Hepatocyte (in vitro differentiated cells): Measurements from ENCODE around the gene CHEK2.

Experiments used
- EZH2 ChIP-seq: fragments of 200-600 bp; sonication (generic); IDR thresholded peaks from 2 replicates; pipeline ENCODE4 v1.6.1; 2016; ENCODE audit warnings: antibody characterized with exemption, mild to moderate bottlenecking, borderline replicate concordance
- TF ChIP-seq, protein P1 (sequence below): fragments of 200-600 bp; sonication (generic); IDR thresholded peaks from 2 replicates; pipeline ENCODE4 v1.5.1; 2016; ENCODE audit warnings: antibody characterized with exemption, mild to moderate bottlenecking; ENCODE audit not compliant: poor library complexity

DNA sequence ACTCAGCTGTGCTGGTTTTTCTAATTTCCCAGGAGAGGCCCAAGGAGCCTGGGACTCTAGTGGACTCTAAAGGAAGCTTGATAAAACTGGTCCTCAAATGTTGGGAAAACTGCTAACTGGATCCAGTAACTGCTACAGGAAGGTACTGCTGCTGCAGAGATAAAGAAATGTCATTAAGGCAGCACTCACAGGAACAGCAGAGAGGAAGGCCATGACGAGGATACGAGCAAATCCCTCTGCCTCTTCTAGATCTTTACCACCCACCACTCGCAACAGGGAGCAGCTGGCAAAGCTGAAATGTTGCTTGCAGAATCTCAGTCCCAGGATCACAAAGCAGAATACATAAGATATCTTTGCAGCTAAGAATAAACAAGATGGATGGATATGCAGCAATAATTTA, 85.4 kb downstream of the CHEK2 start:
- TF ChIP-seq, protein P1, sequence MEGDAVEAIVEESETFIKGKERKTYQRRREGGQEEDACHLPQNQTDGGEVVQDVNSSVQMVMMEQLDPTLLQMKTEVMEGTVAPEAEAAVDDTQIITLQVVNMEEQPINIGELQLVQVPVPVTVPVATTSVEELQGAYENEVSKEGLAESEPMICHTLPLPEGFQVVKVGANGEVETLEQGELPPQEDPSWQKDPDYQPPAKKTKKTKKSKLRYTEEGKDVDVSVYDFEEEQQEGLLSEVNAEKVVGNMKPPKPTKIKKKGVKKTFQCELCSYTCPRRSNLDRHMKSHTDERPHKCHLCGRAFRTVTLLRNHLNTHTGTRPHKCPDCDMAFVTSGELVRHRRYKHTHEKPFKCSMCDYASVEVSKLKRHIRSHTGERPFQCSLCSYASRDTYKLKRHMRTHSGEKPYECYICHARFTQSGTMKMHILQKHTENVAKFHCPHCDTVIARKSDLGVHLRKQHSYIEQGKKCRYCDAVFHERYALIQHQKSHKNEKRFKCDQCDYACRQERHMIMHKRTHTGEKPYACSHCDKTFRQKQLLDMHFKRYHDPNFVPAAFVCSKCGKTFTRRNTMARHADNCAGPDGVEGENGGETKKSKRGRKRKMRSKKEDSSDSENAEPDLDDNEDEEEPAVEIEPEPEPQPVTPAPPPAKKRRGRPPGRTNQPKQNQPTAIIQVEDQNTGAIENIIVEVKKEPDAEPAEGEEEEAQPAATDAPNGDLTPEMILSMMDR: no peak
- TF ChIP-seq EZH2: no peak
